Metanephros (tissue), 1 donor: ENCODE results near the gene FCGR3B. TPM values are rescaled to one million over a fixed set of nuclear protein-coding genes. Genes with fewer than 3 reads are reported as not detected.

ENCODE experiments used
- total RNA-seq: library from RNA; depleted of rRNA; stranded (reverse); fragments of >200 nt; gene quantifications from one replicate; pipeline ENCODE4 v1.2.3, GENCODE V29; 2014

FCGR3B gene
- total RNA-seq, result 10.3 TPM

DNA sequence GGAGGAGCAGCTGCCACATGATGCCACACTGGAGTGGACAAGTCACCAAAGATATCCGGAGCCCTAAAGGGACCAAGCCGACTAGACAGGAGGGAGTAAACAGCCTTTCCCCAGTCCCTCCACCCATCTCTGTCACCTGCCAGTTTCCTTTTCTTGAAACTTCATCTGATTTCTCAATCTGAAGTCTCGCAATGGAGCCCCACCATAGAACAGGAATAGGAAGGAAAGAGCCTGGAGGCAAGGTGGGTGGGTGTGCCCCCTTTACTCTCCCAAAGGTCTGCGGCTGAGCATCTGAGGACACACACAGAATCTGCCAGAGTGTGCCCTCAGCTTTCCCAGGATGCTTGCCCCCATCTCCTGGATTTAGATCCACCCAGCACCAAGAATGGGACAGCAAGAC is at the start of gene FCGR3B:
TSS of gene FCGR3B (minus strand) at position 101 of the 400 bp plus-strand sequence. CDS start at position 19, 82 bp downstream.

DNA sequence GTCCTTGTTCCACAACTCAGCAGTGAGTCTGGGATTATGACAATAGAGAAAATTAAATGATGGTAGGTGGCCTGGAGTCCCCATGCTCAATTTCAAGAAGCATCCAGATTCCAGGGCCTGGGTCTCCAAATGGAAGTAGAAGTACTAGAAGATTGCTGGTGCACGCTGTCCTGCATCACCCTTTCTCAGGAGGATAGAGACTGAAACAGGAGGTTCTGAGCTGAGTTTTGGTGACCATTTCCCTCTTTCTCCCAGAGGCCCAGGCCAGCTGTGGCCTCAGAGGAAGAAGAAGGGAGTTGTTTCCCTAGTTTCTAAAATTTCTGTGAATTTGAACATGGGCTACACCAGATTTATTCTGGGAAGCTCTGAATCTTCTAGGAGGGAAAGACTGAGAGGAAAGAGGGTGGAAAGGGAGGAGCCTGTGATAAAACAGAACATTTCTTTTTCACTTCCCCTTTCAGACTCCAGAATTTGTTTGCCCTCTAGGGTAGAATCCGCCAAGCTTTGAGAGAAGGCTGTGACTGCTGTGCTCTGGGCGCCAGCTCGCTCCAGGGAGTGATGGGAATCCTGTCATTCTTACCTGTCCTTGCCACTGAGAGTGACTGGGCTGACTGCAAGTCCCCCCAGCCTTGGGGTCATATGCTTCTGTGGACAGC is 31.8 kb upstream of the FCGR3B start, which contains the start of gene FCGR2B:
TSS of gene FCGR2B (plus strand) at position 460 of the 656 bp plus-strand sequence. CDS start at position 559, 99 bp downstream.

Other genes starting within 250 kb of the FCGR3B start
- 35.2 TPM for gene FCGR2A, start 125.7 kb downstream of the FCGR3B start, total RNA-seq
- 26.2 TPM for gene HSPA6, start 106.6 kb downstream of the FCGR3B start, total RNA-seq
- gene FCGR3A, start 81.4 kb downstream of the FCGR3B start, total RNA-seq, result 10.7 TPM
- gene FCGR2B, start 32.0 kb upstream of the FCGR3B start, total RNA-seq, result 5.3 TPM
- gene FCRLA, start 76.1 kb upstream of the FCGR3B start, total RNA-seq, result 0.99 TPM
- 5.0 TPM for gene FCRLB, start 90.4 kb upstream of the FCGR3B start, total RNA-seq
- gene DUSP12, start 118.6 kb upstream of the FCGR3B start, total RNA-seq, result 31.2 TPM
- gene ATF6, start 135.1 kb upstream of the FCGR3B start, total RNA-seq, result 32.0 TPM